NCI-H2196 treated with DMSO at 0.1 percent for 48 hours (cell line): Measurements from ENCODE around the gene NDFIP1.
"Not testable (repeated sequence)": the region's sequence is repeated elsewhere in the genome, so short reads cannot be mapped to it uniquely, and the experiment has no call there.

ENCODE experiments used
- DNase-seq: peaks from one replicate; lab custom pipeline; 2025; ENCODE audit not compliant: unreplicated experiment; lab: John Stamatoyannopoulos, UW

The NDFIP1 gene

DNA sequence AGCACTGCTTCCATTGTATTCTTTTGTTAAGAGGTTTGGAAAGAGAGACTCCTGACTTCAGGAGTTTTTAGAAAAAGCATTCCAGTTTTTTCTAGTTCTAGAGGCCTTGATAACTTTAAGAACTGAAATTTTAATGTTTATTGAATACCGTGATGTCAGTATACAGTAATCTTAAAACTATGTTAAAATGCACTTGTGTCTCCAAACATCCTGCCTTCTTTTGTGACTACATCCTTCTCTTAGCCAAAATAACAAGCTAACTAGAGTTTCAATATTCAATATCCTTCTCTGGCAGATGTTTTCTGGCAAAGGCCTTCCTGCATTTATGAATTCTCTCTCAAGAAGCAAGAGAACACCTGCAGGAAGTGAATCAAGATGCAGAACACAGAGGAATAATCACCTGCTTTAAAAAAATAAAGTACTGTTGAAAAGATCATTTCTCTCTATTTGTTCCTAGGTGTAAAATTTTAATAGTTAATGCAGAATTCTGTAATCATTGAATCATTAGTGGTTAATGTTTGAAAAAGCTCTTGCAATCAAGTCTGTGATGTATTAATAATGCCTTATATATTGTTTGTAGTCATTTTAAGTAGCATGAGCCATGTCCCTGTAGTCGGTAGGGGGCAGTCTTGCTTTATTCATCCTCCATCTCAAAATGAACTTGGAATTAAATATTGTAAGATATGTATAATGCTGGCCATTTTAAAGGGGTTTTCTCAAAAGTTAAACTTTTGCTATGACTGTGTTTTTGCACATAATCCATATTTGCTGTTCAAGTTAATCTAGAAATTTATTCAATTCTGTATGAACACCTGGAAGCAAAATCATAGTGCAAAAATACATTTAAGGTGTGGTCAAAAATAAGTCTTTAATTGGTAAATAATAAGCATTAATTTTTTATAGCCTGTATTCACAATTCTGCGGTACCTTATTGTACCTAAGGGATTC, 43.1 kb downstream of the NDFIP1 start:
- DNase-seq = peak; percentile 72

DNA sequence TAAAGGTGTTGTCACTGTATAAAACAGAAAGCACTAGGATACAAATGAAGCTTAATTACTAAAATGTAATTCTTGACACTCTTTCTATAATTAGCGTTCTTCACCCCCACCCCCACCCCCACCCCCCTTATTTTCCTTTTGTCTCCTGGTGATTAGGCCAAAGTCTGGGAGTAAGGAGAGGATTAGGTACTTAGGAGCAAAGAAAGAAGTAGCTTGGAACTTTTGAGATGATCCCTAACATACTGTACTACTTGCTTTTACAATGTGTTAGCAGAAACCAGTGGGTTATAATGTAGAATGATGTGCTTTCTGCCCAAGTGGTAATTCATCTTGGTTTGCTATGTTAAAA, 43.8 kb downstream of the NDFIP1 start:
- no peak for DNase-seq

DNA sequence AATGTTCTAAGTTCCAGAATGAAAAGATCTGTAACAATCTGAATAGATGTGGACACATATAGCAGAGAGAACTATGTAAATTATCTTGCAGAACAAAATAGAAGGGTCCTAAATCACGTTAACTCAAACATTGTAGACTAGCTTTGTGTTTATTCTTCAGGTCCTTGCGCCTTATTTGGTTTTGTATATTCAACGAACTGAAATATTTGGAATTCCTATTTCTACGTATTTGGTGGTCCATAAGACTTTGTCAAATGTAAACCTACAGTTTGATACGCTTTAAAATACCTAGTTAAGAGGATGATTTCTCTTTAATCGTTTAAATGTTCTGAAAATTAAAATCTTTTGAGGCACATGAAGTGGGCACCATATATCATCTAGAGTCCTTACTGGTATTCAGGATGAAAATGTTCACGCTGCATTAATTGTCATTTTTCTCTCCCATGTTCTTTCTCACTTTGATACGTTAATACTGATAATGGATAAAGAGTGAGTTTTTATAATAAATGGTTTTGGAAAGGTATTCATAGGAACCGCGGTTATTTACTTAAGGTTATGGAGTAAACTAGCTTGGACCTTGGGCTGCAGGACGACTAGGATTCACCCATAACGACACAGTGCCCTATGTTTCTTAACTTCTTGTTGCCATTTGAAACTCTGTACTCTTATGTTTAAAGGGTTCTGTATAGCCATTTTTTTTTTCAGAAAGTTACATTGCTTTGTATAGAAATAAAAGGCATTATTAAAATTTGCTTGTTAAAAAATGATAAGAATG, 45.3 kb downstream of the NDFIP1 start:
- DNase-seq = no peak

DNA sequence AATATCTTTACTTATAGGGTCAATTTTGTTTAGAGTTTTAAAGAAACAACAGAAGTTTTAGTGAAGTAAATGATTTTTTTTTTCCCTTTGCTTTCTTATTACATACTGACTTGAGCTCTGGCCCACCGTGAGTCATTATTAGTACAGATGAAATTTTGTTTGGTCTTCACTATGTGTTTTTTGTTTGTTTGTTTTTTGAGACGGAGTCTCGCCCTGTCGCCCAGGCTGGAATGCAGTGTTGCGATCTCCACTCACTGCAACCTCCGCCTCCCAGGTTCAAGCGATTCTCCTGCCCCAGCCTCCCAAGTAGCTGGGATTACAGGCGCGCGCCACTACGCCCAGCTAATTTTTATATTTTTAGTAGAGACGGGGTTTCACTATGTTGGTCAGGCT, 45.9 kb downstream of the NDFIP1 start:
- DNase-seq = not testable (repeated sequence)

DNA sequence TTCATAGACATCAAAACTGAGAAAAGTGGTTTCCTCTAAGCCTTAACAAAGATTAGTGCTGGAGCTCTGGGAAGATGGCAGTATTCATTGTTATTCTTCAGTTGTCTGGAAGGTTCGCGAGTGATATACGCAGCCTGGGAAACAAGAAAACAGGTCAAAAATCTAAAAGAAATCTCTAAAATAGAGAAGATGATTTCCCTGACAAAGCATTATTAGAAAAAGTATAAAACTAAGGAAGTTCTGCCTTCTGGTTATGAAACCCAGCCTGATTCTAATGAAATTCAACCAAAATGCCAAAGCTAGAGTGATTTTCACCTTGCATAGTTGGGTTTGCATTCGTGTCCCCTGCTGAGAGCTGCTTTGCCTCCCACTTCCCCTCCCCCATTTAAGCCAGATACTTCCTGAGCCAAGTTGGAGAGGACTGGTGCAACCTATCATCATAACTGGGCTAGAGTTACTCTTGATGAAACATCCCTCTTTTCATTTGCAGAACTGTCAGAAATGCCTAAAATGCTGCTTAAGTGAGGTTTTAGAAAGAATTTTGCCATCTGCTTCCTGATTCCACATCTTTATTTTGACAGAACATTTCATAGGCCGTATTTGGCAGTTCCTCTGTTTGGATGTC, 48.4 kb downstream of the NDFIP1 start:
- no peak for DNase-seq

DNA sequence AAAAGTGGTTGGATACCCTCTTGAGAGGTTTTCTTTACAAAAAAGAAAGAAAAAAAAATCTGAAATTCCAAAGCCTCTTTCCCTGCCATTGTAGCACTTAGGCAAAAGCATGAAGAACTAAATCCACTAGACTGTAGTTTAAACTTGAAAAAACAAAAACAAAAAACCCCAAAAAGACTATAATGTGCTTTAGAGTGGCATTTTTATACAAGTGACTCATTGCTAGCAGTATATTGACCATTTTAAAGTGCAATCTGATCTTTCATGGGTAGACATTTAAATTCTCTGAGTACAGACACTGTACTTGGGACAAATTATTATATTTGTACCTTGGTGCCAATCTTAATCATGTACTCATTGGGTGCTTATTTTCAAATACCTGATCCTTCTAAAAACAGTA, 50.8 kb downstream of the NDFIP1 start:
- DNase-seq = no peak

DNA sequence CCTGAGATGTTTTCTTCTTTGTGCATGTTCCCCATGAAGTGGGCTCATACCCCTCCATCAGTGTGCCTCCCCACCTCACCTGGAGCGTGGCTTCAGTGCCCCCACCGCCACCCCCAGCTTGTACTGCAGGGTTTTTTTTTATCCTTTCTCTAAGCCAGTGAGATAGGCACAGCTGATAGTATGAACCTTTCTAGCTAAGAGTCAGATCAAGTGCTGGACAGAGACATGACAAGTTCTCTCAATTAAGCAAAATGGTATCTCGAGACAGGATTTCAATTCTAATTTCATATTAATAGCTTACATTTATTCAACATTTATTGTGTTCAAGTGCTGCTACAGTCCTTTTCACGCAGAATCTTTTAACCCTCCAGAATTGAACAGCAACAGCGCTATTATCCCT, 55.7 kb downstream of the NDFIP1 start:
- no peak for DNase-seq

DNA sequence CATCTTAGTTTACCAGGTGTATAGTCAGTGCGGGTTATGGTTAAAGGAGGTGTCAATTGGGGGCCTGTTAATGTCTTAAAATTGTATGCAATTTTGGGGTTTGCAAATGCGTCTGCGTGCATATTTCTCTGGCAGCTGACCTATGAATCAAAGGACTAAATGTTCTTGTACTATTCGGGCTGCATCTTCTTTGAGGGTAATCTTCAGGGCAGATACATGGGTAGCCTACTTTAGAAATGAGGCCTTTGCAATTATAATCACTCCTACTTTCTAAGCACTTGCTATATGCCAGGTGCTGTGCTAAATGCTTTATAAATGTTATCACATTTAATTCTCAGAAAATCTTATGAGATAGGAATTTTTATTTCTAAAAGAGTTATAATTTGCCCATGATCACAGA, 58.2 kb downstream of the NDFIP1 start:
- no peak for DNase-seq

DNA sequence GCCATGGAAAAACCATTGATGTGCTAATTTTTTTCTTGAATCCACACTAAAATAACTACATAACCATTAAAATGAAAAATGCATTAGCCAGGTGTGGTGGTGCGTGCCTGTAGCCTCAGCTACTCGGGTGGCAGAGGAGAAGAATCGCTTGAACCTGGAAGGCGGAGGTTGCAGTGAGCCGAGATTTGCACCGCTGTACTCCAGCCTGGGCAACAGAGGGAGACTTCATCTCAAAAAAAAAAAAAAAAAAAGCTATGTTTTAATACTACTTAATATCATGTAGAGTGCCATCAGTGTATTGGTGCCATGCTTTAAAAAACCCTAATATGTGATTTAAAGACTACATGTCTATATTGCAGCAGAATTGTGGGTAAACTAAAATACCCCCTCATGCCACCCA, 58.9 kb downstream of the NDFIP1 start:
- no peak for DNase-seq

DNA sequence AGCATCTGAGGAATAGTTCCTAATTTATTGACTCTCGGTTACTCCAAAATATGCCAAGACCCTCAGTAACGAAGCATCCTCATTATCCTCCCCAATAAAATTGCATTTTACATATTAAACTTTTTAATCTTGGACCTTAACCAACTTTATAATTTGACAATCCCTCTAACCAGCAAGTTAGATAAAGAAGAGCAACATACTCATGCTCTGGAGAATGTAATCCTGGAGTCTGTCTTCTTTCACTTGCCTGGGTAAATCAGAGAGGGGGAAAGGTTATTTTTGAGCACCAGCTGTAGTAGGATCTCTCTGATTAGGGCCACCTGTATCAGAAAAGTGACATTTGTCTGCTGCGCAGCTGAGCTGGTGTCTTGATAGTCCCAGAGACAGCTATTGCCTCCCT, 59.8 kb downstream of the NDFIP1 start:
- DNase-seq = no peak

DNA sequence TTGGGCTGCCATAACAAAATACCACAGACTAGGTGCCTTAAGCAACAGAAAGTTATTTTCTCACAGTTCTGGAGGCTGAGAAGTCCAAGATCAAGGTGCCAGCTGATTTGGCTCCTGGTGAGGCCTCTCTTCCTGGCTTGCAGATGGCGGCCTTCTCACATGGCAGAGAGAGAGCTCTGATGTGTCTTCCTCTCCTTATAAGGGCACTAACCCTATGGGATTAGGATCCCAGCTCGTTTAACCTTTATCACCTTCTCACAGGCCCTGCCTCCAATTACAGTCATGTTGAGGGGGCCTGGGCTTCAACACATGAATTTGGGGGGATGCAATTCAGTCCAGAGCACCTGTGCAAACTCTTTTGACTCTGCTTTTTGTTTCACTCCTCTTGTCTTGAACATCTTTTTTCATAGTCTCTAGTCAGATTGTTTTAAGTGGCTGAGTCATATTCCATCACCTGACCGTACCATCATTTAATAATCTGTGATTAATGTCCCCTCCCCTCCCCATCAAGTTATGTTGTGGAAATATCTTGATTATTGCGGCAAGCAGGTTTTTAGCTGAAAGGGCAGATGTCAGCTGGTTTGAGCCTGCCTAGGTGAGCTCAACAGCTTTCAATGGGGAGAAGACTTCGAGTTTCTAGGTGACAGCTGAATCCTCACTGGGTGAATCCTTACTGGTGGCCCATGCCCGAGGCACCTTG, 61.8 kb downstream of the NDFIP1 start:
- DNase-seq = no peak

DNA sequence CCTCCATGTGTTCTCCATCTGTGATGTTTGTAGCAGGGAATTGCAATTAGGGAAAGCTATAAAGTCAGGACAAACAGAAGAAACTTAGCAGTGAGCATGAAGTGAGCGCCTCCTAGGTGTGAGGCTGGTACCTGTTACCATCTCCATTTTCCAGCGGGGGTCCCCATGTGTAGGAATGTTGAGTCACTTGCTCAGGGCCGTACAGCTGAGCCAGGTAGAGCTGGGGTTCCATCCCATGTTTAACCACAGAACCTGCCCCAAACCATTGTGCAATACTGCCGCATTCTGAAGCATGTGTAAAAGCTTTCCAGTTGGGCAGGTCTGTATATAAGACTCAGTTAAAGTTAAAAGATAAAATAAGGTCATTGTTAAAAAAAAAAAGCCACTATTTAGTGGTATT, 62.7 kb downstream of the NDFIP1 start:
- no peak for DNase-seq

DNA sequence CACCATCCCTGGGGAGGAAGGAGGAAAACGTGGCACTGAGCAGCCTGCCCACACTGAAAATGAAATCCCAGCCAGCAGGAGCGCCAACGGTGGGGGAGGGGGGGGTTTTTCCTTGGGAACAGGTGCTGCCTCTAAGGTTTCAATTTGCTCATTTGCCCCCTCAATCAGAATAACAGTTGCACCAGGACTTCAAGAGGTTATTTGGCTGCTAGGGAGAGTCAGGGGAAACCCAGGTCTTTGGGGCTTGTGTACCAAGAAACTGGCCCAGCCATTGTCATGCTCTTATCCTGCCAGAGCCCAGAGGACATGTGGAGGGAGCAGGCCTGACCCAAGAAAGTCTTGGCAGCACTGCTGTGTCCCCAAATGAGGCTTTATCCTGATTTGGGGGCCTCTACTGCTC, 66.5 kb downstream of the NDFIP1 start:
- peak; percentile 47 for DNase-seq

DNA sequence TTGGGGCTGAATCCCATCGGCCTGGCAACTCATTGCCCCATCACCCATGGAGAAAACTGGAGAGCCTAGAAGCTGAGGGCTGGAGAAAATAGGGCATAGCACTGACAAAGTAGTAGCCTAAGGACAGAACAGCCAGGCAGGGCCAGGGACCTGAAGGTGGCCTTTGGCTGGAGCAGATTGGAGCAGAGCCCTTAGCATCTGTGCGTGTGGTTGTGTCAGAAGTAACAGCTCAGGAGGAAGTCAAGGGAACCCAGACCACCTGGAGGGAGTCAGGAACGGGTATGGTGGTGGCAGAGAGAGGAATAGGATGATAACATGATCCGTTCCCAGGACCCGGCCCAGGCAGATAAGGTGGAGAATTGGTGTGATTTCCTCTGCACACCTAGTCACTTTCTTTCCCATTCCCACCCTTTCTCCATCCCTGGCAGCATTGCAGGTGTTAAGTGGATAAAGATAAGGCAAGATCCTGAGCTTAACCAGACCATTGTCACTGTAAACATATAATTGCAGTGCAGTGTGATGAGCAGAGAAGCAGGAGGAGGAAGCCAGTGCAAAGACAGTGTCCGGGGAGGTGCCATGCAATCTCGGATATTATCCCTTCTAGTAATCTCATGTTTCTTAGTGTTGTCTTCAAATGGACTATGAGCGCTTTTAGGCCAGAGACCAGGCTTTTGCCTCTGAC, 67.0 kb downstream of the NDFIP1 start:
- DNase-seq = no peak

DNA sequence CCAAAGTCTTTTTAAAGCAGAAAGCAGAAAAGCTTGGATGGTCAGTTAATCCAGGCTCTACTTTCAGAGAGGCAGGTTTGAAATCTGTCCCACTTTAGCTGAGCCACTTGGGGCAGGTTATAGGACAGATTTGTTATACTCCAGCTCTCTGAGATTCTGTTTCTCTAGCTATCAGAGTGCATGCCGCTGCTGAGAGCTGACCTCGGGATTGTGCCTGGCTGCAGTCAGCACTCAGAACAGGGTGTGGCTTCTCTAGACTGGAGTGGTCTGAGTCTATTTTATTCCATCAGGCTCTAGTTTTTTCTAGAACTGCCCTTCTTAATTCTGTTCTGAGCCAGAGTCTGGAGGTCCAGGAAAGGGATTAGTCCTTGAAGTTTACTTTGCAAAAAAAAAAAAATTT, 67.7 kb downstream of the NDFIP1 start:
- no peak for DNase-seq

DNA sequence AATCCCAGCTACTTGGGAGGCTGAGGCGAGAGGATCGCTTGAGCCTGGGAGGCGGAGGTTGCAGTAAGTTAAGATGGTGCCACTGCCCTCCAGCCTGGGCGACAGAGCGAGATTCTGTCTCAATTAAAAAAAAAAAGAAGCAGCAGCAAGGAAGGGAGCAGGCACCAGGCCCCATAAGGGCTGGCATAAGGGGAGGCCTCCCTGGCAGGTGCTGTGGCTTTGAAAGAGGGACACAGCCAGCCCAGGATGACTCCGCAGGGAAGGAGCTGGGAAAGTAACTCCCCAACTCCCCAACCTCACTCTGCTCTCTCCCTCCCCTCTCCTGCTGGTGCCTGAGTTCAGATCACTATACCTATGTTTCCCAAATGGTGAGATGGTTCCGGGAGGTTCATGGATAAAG, 70.1 kb downstream of the NDFIP1 start:
- no peak for DNase-seq

DNA sequence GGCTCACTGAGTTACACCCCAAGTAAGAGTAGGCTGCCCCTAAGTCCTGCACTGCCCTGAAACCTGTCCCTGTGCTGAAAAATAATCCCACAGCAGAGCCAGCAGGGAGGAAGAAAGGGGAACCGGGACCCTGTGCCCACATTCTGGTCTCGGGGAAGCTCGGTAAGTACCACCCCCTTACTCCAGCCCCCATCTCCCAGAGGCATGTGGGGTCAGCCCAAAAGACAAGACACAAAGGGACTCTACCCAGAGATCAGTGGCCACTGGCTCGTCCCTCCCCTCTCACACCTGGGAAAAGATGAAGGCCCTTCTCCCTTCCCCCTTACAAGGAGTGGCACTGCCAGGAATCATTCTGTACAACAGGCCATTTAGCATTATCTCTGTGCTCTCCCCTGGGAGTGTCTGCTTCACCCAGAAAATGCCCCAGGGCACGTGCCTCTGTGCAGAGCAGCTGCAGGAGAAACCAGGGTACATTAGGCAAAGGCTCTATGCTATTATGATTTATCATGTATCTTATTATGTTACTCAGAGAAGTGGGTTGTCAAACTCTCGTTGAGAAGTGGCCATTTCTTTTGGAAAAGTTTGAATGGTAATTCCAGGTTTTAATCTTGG, 71.3 kb downstream of the NDFIP1 start:
- no peak for DNase-seq

DNA sequence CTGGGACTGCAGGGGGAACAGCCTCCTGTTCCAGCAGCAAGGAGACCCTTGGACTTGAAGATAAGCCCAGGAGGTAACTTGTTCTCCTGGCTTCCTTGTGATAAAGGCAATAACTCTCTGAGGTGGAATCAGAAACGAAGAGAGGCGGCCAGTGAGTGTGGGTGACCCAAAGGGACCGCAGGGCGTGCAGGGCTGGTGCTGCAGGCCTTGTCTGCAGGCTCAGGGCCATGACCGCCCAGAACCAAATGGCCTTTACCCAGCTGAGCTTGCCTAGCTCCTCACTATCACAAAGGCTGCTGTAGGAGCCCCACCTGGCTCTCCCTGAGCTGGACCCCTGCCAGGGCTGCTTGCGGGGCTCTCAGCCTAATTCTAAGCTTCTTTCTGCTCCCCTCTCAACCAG, 72.5 kb downstream of the NDFIP1 start:
- no peak for DNase-seq

DNA sequence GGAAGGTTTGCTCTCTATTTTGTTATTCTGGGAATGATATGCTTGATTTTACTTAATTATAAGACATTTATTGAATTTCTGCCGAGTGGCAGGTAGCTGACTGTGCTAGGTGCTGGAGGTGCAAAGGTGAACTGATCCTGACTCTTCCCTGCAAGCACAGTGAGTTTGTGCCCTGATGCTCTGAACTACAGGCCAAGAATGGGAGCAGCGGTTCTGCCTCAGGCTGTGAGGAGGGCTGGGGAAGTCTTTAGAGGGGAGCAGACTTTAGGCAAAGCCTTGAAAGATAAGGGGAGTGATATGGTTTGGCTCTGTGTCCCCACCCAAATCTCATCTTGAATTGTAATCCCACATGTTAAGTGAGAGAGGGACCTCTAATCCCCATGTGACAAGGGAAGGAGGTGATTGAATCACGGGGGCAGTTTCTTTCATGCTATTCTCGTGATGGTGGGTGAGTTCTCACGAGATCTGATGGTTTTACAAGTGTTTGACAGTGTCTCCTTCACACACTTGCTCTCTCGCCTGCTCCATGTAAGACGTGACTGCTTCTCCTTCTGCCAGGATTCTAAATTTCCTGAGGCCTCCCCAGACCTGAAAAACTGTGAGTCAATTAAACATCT, 73.1 kb downstream of the NDFIP1 start:
- DNase-seq = no peak

DNA sequence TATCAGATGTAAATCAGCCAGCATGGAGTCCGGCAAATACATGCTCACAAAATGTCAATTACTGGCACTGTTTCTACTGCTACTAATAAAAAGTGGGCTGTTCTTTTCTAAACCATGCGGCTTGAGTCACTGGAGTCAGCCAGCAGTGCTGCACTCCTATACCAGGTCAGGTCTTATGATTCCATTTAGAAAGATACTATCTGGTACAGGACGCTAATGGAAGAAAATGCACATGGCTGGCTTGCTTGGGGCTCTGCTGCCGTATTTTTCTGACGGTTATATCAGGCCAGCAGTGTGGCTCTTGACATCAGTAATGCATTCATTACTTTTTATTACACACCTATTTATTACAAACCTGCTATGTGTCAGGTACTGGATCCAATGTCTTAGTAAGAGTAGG, 74.3 kb downstream of the NDFIP1 start:
- DNase-seq = no peak
